HG03439 (cell line): Measurements from ENCODE around the gene WWC2.
"Not testable (repeated sequence)": the region's sequence is repeated elsewhere in the genome, so short reads cannot be mapped to it uniquely, and the experiment has no call there.

ENCODE experiments used
- ATAC-seq: cut with Tn5 transposase; IDR thresholded peaks from one replicate; pipeline ENCODE4 v1.9.1; 2021; ENCODE audit warnings: mild to moderate bottlenecking, moderate library complexity; ENCODE audit not compliant: unreplicated experiment

Gene WWC2

DNA sequence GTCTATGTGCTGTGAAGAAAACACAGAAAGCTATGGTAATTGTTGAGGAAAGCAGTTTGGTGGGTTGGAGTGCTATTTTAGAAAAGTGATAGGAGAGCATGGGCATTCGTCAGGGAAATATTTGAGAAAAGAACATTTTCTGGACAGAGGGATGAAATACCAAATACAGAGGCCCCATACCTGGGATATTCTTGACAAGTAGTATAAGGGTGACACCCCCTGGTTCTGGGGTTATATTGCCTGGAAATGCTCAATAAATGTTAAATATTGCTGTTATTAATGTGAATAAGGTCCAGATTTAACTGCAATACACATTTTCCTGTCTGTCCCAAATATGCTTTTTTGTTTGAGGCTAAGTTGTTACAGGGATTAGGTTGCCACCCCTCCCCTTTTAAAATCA lies 42.9 kb downstream of the WWC2 start:
- ATAC-seq: no peak

DNA sequence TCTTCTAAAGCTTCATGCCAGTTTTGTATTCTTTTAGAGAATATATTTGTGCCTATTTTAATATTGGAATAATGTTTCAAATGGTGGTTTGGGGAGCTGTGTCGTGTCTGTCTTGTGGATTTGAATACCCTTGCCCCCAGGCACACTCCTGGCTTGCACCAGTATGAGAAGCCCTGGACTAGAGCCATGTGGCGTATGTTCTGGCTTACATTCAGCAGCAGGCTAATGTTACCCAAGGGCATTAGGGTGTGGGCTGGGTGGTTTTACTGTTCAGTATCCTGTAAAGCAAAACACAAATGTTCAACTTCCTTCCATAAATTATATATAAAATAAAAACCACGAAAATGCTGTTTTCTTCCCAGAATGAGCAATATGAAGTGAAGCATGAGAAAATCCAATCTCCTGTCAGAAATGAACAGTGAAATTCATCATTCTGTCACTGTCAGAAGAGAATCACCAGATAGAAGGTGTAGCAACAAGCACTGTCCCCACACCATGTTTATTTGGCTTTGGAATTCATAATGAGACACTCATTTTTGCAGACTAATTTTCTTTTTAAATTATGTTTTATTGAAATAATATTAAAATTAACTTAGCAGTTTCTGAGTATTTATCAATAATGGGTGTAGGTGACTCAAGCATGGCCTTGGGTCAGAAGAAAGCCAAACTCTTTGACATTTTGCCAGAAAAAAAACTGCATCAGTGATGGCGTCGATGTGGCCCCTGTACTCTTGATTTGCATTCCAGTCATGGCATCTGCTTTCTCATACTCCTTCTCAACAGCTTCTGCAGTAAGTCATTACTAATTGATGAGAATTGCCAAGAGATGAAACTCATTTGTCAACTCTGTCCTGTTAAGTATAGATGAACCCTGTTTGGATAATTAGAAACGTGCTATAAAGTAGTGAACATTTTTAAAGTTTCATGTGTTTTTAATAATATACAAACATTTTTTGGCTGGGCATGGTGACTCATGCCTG lies 43.8 kb downstream of the WWC2 start:
- ATAC-seq: no peak

DNA sequence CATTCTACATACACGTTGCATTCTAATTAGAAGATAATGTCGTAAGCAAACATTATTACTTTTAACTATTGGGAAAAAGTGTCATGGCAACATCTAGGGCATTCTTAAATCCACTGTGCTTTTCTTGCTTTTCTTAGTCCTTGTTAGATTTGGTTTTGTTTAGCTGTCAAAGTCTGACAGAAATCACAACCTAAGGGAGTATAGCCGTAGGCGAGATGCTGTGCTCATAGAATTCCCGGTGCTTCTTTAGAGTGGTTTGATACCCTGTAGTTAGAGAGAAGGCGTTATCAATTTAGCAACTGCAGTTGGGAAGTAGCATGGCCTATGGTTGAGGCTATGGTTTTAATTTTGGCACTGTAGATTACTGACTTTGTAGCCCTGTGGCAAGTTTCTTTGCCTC lies 45.7 kb downstream of the WWC2 start:
- no peak for ATAC-seq

DNA sequence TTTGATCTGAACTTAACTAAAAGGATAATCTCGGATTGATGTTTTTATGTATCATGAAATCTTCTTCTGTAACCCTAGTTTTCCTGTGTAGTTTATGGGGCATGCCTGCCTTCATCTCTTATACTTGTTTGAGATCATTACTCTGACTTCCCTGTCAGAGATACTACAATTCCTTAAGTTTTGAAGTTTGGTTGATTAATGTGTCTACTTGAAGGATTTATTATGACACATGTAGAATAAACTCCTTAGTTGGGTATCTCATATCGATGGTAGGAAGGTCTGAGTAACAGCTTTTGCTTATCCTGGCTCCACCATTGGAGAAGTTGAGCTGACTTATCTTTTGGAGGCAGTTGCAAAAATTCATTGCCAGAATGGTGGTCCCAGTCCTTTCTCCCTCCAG lies 46.7 kb downstream of the WWC2 start:
- no peak for ATAC-seq

DNA sequence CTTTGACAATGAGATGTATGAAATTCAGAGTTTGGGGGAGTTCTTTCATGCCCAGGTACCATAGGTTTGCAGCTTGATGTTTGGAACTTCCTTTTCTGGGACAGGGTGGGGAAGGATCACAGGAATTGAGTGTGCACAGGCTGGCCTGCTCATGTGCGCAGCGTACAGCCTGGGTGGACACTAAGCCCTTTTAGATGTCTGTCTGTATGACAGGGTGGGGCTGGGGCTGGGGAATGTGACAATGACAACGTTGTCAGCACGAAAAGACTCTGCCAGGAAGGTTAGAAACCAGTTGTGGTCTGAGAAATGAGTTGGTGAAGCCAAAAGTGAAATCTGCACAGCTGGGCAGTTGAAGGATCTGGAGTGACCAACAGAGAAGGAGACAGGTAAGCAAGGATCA lies 47.4 kb downstream of the WWC2 start:
- no peak for ATAC-seq

DNA sequence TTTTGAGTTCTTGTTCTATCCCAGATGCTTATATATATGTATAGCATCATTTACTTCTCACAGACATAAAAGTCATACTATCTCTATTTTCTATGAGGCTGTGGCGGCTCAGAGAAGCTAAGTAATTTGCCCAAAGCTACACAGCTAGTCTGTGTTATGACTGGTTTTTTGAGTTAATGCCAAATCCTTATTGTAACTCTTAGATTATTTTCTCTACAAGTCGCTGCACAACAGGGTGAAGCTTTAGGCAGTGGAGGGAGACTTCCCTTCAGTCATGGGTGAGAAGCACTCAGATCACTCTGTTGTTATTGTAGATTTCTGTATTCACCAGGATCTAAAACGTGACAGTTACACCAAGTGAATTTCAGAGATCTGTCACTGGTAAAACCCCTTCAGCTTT lies 48.1 kb downstream of the WWC2 start:
- ATAC-seq: no peak

DNA sequence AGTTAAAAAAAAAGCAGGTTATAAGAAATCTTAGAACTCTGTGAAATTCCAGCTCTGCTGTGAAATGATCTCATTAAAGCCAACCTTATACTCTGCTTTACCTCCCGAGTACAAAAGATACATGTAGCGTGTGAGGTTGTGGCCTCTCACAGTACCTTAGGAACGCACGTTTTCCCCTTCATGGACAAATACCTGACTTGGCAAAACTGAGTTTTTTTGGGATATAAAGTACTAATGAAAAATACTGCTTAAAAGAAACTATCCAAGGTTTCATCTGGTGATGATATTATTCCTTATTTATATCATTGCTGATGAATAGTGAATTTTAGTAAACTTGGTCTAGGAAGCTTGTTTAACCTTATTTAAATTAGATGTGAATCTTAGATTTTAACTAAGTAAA lies 48.9 kb downstream of the WWC2 start:
- ATAC-seq: no peak

DNA sequence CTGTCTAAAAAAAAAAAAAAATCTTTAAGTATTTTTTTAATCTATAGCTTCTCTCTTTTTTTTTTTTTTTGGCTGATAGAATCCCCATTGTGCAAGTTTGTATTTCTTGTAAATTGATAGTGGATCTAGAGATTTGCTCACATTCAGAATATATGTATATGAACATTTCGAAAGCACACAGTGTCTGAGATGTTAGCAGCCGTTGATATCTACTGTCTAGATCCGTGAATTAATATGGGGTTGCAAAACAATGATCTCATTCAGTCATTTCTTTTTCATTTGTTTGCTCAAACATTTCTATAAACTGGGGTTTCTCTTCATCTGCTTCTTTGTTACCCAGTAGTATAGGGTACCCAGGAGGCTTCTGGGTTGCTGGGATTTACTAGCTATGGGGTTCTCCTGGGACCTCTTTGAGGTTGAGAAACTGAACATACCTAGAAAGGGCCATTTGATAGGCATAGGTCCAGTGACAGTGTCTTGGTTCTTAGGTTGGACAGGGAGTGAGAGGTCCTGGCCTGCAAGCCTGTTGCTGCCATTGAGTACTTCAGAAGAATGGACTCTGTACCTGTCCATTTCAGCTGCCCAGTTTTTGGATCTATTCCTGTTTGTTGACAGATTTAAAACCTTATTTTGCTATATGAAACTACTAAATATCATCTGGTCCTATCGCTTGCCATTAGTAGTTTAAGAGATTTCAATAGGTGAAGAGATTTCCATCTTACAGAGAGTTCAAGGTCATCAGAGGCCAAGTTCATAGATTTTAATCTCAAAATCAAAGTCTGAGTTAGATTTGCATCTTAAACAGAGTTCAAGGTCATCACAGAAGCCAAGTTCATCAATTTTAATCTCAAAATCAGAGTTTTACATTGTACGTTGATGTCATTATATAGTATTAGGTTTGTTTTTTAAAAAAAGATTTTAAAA lies 50.8 kb downstream of the WWC2 start:
- ATAC-seq: no peak

DNA sequence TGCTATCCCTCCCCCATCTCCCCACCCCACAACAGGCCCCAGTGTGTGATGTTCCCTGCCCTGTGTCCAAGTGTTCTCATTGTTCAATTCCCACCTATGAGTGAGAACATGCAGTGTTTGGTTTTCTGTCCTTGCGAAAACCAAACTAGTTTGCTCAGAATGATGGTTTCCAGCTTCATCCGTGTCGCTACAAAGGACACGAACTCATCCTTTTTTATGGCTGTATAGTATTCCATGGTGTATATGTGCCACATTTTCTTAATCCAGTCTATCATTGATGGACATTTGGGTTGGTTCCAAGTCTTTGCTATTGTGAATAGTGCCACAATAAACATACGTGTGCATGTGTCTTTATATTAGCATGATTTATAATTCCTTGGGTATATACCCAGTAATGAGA lies 51.6 kb downstream of the WWC2 start:
- not testable (repeated sequence) for ATAC-seq

DNA sequence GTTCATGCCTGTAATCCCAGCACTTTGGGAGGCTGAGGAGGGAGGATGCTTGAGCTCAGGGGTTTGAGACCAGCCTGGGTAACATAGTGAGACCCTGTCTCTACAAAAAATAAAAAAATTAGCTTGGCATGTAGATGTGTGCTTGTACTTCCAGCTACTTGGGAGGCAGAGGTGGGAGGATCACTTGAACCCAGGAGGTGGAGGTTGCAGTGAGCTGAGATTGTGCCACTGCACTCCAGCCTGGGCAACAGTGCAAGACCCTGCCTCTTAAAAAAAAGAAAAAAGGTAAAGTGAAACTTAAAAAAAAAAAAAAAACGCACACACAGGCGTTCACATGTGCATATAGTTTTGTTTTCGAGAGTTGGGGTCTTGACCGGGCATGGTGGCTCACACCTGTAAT lies 53.2 kb downstream of the WWC2 start:
- ATAC-seq: not testable (repeated sequence)

DNA sequence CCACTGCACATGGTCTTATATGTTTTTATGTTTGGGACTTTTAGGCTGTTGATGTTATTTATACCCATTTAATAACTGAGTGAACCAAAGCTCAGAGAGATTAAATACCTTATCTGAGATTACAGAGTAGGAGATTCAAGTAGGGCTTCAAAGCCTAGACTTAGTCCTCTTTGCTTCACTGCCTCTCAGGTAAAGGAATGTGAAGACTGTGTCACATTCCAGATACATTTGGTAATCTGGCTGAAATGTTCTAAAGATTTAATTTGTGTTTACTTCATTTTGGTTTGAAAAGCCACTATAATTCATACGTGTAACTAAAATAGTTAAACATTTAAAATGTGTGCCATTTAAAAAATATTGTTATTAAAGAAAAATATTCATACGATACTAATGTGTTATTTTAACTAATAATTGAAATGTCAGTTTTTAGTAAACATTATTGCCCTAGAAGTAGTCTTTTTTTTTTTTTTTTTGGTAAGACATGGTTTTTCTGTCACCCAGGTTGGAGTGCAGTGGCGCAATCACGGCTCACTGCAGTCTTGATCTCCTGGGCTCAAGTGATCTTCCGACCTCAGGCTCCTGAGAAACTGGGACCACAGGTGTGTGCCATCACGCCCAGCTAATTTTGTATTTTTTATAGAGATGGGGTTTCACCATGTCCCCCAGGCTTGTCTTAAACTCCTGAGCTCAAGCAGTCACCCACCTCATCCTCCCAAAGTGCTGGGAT lies 54.3 kb downstream of the WWC2 start:
- ATAC-seq: no peak

DNA sequence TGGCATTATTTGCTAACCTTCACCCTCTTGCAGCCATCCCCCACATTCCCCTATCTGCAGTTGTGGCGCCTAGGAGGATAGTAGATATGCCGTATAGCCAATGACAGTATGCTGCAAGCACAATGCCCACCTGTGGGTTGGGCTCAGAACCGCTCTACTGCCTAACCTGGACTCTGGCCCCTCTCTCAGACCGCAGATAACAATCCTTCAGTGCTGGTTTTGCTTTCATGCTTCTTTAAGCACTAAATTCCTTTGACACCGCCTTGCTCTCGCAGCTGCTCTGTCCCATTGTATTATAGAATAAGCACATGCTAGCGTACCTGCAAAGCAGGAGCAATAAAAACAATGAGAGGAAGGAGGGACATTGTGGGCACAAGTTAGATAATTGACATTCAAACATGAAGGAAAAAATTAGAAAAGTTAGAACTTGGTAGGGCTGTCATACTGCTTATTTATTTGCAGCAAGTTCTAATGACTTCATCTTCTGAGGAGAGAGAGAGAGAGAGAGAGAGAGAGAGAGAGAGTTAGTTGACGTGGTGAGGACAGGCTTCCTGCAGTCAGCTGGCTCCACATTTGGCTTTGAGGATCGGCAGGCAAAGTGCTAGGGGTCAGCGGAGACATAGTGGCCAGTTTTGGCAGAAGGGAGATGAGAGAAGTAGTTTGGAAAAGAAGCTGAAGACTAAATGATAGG lies 55.8 kb downstream of the WWC2 start:
- ATAC-seq: no peak

DNA sequence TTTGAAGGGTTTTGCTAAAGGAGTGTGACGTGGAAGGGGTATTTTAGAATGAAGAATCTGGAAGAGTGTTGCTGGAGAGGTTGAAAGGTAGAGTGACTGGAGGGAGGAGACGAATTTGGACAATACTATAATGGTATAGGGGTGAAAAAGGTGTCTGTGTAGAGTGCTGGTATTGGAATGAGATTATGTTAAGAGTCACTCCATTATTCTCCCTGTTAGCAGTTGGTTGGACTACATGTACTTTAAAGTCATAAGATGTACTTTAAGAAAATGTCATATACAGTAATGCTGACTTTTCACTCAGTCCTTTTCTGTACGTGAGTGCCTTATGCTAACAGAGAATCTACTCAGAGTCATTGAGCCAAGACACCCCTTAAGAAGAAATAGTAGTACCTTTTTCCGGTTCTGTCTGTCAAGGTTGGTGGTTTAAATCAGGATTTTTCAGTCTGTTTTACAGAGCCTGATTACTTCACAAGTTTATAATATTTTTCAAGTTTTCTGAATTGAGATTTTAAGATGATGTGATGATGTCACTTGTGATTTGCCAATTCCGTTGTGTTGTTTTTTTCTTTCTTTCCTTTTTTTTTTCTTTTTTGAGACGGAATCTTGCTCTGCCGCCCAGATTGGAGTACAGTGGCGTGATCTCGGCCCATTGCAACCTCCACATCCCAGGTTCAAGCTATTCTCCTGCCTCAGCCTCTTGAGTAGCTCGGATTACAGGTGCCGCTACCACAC lies 56.6 kb downstream of the WWC2 start:
- ATAC-seq: no peak

DNA sequence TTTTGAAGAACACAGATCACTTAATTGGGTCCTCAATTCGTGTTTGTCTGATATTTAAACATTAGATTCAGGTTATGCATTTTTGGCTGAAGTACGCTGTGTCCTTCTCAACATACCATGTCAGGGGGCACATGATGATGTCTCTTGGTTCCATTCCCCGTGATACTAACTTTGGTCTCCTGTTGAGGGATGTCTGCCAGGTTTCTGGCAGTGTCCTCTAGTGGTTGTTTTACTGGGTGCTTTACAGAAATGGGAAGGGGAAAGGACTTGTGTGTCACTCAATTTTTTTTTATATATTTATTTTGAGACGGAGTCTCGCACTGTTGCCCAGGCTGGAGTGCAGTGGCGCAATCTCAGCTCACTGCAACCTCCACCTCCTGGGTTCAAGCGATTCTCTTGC lies 58.2 kb downstream of the WWC2 start:
- no peak for ATAC-seq

DNA sequence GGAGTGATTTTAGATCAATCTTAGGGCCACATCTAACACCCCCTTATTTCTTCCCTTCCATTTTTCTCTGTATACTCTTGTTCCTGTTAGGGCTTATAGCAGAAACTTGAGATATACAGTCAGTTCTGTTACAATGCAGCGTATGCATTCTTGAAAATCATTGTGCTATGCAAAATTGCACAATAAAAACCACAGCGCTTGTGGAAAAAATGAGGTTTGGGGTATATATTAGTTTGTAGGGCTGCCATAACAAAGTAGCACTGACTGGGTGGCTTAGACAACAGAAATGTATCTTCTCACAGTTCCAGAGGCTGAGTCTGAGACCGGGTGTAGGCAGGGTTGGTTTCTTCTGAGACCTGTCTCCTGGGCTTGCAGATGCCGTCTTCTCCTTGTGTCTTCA lies 59.0 kb downstream of the WWC2 start:
- ATAC-seq: no peak

DNA sequence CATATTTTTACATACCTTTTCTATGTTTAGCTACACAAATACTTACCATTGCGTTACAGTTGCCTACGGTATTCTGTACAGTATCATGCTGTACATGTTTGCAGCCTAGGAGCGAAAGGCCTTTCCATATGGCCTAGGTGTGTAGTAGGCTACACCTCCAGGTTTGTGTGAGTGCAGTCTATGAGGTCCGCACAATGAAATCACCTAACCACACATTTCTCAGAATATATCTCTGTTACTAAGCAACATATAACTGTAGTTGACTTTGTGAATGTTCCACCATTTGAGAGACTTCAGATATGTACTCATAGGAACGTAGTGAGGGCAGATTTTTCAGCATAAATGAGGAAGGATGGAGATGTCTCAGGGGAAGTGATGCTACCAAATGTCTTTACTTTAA lies 62.6 kb downstream of the WWC2 start:
- ATAC-seq: no peak

DNA sequence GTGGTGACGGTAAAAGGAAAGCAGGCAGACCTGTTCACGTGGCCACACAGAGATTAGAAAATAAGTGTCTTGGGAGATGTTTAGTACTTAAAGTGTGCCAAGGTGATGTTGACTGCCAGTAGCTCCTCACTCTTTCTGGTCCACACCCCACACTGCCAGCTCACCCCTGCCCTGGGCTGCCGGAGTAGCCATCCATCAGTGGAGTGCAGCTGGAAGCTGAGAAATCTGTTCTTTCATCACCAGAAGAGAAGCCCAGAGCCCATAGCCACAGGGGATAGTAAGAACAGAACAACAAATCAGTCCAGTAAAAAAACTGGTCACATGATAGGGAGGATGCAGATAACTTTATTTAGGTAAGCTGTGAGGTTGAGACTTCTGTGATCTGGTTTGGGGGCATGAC lies 64.1 kb downstream of the WWC2 start:
- ATAC-seq: no peak

DNA sequence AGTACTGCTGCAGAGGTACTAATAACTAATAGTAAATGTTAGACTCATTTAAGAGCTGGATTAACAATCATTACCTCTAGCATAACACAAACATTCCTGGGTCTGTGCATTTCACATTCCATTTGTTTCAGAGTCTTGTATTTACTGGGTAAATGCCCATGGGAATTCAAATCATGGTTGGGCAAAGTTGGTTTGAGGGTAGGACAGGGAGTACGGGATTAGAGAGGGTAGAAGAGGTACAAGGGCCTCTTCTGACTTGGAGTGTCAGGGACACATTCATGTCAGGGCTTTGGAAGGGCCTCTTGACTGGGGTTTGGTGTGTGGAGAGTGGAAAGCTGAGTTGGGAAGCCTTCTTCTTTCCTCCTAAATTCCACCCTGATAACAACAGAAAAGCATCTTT lies 65.9 kb downstream of the WWC2 start:
- ATAC-seq: no peak

DNA sequence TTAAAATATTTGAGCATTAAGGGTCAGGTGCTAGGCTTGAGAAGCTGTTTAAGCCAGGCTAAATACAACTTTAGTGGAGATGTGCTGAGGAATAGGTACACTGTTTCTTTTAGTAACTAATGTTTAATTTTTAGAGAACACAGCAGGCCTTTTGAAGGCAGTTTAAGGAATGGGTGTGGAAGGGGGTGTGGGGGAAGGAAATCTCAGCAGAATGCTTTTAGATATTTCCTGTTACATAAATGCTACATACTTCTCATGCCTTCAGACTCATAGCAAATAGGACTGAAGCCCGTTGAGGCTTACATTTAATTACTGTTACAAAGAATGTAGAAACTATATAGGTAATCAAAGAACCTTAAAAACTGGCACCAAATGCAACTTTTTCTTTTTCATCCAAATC lies 66.3 kb downstream of the WWC2 start:
- ATAC-seq: no peak

DNA sequence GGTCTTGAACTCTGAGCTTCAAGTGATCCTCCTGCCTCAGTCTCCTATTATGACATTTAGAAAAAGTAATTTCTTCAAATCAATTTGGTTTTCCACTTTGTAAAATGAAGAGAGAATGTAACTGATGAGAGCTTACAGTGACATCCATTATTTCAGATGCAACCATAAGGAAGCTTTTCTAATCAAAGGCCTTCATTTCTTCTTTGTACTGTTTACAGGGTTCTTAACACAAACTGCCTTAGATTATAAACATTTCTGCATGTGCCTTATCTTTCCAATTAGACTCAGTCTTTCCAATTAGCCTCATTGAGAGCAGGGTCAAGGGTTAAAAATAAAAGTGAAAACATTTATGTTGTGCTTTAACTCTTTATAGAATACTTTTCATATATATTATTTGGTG lies 71.8 kb downstream of the WWC2 start:
- ATAC-seq: no peak
